Measurements from ENCODE around the gene OMP.
A peak's percentile ranks its signal among the peaks of the same experiment; 100 is the strongest.
"Not testable (repeated sequence)": the region's sequence is repeated elsewhere in the genome, so short reads cannot be mapped to it uniquely, and the experiment has no call there.

OMP gene

DNA sequence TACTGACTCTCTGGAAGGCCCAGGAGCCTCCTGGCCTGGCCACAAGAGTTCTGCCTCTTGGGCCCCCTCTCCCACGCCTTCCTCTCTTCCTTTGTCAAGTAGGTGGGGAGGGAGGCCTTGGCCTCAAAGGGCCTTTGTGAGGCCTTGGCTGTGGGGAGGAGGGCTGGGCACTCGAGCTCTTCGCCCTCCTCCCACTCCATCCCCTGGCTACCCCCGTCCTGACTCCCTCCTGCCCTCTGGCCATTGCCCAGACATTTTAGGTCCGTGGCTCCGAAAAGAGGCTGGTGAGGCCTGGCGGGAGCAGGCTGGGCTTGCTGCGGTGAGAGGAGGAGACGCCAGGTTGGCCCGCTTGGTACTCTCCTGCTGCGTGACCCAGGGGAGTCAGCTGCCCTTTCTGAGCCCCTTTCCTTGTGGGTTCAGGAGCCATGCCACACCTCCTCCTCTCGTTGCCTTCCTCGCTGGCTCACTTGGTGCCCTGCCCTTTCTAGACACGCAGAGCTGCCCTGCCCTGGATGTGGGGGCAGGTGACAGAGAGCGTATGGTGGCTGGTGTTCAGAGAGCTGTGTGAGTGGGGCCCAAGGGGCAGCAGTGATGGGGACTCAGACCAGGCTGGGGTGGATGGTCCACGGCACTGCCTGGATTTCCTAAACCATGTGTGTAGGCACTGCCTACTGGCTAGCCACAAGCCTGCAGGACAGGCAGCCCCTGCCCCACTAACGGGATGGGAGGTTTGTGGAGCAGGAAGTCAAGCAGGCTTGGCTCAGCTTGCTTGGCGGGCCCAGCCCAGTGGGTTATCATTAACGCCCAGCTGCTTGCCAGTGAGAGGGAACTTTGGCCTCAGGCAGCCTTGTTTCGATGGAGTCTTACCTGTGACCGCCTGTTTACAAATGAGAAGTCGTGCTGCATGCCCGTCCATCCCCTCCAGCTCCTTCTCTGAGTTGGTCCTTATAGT, 15.8 kb upstream of the OMP start:
- DNase-seq (ENCODE audit: low read depth): no peak

DNA sequence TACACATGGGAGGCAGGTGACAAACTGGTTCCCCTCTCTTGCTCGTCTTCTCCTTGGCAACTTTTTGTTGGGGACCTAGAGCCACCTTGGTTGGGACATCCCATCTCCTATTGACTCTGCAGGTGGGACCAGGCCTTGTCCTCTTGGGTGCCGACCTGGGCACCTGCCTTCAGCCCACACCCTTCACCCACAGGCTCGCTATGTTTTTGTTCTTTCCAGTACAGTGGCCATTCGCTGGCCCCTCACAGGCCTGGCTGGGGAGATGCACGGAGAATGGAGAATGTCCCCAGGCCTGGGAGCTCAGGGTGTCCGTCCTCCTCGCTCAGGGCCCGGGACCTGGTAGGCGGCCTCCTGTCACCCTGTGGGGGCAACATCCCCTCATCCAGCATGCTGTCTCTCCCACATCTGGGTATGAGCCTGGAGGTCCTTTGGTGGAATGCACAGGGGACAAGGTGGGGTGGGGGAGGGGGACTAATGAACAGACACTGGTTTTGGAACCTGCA, 14.9 kb upstream of the OMP start:
- no peak for DNase-seq (ENCODE audit: low read depth)

DNA sequence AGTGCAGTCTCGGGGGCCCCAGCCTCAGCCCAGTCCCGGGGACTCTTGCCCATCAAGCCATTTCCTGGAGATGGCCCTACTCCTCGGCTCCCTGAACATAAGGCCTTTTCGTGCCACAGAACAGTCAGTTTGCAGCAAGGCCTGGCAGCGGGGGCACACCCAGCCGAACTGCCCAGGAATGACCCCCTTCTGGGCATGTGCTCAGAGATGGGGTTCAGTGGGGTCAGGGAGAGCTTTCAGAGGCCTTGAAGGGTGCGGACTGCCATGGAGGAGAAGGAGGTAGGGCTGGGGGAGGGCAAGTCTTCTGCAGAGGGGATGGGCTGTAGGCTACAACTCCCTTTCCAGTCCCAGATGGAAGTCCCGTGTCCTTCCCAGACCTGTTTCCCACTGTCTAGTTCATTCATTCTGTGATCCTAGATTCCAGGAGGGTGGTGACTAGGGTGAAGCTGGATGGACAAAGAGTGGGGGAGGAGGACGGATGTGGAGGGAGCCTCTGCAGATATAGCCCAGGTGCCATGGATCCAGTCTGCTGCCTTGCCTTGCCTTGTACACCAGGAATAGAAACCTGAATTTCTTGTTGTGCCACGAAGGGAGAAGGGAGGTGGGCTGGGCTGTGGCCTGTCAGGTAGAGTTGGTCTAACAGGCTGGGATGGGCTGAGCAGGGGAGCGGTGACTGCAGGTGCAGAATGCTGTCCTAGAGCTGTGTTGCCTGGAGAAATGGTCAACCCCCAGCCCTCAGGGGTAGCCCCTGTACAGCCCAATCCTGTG, 14.2 kb upstream of the OMP start:
- no peak for DNase-seq (ENCODE audit: low read depth)

DNA sequence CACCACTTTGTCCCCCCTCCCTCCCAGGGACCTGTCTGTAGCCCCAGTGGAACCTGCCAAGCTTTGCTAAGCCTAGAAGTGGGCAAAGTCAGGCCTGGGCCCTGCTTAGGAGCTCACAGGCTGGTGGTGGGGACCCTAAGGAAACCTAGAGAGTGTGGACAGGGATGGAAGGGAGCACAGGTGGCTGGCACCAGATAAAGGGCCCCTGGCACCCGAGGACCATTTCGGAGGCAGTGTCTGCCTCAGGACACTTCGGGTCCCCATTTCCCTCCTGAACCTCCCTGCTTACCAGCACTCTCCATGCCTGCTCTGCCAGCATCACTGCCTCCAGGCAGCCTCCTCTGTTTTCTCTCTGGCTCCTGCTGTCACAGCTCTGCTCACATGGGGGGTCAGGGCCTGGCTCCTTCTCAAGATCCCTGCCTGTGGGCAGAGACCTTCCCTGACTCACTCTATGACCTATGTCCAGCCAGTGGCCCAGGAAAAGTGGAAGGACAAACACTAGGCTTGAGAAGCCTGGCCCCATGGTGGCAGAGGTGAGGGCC, 13.6 kb upstream of the OMP start:
- DNase-seq (ENCODE audit: low read depth): no peak

DNA sequence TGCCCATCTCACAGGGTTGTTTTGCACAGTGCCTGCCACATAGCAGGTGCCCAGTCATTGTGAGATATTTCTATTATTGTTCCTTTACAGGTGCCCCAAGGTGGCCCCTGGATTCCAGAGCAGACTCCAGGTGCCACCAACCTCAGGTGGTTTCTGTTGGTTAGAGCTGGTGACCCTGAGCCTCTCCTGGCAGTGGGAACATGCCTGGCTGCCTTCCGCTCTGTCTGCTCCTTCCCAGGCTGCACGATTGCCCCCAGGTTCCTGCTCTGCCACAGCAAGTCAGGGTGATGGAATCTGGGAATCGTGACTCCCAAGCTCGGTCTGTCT, 12.6 kb upstream of the OMP start:
- no peak for DNase-seq (ENCODE audit: low read depth)

DNA sequence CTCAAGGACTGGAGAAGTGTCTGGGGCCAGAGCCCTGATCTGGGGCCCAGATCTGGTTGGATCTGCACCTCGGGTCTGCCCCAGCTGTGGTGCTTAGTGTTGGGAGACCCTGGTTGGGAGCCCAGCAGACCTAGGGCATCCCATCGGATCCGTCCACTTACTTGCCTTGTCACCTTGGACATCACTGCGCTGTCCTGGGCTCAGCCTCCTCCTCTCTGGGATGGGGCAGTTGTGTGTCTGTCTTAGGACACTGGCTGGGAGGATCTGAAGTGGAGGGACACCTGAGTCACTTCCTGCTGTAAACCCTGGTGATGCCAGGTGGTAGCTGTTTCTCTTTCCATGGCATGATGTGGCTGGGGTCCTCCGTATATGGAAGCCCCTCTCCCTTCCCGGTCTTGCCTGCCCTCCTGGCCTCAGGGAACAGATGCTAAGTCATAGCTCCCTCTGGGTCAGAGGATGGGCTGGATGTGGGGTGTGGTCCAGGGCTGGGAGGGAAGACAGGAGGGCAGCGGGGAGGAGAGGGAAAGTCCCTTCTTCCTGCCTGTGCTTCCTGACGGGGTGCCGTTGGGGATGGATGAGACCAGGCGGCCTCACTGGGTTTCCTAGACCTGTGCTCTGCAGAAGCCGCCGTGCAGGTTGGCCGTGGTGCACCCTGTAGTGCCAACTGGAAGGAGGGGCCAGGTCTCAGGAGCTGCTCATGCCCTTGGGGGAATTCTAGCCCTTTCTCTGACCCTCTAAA, 12.1 kb upstream of the OMP start:
- no peak for DNase-seq (ENCODE audit: low read depth)

DNA sequence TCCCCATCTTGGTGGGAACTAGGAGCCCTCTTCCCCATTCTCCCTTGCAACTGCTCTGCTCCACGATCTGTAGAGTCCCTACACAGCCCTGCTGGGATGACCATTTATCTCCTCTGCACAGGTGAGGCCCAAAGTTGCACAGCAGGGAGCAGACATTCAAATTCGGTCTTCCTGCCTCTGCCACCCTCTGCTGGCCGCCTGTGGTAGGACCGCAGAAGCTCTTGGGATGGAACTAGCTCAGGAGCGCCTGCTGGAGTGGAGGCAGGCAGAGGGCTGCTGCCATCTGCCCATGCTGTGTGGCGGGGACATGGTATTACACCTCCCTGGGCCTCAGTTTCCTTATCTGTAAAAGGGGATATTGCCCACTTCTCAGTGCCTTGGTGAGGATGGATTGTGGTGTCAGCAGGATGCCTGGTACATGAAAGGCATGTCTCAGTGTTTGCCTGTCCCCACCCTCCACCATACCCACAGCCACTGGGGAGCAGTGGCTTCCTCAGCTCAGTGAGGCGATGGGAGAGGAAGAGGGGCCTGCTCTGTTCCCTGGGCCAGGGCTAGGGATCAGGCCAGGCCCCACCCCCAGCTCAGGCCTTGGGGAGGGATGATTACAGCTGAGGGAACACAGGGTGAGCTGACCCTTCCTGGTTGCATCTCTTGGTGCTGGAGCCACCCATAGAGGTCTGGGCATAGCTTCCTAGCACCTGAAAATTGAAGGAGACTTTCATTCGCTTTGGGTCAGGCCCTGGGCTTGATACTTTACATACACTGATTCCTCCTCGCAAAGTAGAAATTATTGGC, 11.3 kb upstream of the OMP start:
- DNase-seq (ENCODE audit: low read depth): peak; percentile 74

DNA sequence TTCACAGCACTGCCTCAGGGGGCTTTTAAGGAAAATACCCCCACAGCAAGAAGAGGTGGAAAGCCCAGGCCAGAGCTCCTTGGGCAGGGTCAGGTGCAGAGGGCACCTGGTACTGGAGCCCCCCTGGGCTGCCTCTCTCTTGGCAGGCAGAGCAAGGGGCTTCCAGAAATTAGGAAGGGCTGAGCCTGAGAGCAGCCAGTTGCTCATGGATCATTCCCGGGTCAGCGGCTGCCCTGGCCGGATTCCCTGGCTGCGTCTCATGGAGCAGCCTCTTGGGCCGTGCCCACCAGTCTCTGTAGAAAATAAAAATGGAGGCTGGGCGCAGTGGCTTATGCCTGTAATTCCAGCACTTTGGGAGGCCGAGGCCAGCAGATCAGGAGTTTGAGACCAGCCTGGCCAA, 10.3 kb upstream of the OMP start:
- DNase-seq (ENCODE audit: low read depth): no peak

DNA sequence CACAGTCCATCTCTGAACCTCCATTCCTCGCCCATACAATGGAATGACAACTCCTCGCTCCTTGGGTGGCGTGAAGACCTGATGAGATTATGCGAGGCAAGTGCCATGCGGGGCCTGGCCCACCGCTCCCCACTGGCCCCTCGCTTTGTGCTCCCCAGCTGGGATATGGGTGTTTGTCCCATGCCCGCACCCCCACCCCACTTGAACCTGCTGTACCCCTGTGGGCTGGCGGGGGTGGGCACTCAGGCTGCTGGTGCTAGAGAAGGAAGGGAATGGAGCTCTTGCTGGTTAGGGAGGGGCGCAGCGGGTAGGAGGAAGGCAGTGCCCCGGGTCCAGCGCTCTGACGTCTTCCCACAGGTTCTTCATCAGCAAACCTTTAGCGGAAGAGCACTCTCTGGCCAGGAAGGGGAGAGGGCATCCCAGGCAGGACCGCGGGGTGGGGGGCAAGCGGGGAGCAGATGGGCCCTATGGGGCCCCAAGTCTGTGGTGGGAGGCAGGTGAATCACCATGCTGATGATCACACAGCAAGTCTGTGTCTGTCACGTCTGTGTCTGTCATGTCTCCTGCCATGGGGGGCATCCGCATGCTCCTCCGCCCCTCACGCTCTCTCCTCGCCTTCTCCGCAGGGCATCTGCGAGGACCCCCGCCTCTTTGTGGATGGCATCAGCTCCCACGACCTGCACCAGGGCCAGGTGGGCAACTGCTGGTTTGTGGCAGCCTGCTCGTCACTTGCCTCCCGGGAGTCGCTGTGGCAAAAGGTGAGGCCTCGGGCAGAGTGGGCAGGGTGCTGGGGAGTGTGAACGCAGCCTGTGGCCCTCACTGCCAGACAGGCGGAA, 9.4 kb upstream of the OMP start:
- DNase-seq (ENCODE audit: low read depth): no peak

DNA sequence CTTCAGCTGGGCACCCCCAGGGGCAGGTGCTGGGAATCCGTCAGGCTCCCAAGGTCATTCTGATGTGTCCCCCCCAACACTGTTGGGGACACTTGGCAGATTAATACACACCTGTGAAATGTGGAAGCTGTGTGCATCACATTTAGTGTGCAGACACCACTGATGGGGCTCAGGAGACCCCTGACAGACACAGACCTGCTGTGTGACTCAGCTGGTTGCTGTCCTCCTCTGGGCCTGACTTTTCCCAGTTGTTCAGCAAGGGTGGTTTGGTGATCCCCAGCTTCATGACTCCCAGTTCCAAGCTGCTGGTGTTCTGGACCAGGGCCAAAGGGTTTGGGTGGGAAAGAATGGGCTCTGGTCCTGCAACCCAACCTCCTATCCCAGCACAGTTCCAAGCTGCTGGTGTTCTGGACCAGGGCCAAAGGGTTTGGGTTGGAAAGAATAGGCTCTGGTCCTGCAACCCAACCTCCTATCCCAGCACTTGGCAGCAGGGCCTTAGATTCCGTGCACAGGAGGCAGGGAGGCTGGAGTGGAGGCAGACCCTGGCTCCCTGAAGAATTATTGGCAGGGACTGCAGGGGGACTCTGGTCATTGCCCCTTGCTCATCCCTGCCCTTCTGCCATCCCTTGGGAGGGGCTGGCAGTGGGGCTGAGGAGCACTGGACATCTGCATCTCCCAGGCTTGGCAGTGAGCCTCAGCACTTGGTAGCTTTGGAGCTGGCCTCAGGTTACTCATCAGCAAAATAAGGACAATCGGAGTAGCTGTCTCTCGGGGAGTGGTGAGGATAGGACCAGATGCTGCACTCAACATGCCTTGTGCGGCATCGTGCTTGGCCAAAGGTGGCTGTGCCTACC, 8.4 kb upstream of the OMP start:
- no peak for DNase-seq (ENCODE audit: low read depth)

DNA sequence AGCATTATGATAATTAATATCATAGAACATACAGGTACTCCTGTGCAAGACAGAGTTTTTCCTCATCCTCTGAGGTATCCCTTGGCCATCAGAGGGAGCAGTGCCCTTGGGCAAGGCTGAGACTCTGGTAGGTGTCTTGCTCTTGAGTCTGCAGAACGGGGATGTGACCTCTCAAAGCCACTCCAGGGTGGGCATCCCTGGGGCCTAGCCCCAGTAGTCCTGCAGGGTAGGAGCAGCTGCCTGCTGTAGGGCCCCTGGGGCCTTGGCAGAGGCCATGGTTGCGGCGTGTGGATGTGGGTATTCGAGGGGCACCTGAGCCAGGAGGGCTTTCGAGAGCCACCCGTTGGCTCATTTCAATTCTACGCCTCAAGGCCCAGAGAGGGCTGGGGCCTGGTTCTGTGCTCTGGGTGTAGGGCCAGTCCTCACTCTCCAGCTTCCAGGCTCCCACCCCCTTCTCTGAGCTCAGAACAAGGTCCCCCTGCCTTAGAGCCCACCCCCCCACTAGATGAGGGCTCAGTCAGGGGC, 7.7 kb upstream of the OMP start:
- DNase-seq (ENCODE audit: low read depth): no peak

DNA sequence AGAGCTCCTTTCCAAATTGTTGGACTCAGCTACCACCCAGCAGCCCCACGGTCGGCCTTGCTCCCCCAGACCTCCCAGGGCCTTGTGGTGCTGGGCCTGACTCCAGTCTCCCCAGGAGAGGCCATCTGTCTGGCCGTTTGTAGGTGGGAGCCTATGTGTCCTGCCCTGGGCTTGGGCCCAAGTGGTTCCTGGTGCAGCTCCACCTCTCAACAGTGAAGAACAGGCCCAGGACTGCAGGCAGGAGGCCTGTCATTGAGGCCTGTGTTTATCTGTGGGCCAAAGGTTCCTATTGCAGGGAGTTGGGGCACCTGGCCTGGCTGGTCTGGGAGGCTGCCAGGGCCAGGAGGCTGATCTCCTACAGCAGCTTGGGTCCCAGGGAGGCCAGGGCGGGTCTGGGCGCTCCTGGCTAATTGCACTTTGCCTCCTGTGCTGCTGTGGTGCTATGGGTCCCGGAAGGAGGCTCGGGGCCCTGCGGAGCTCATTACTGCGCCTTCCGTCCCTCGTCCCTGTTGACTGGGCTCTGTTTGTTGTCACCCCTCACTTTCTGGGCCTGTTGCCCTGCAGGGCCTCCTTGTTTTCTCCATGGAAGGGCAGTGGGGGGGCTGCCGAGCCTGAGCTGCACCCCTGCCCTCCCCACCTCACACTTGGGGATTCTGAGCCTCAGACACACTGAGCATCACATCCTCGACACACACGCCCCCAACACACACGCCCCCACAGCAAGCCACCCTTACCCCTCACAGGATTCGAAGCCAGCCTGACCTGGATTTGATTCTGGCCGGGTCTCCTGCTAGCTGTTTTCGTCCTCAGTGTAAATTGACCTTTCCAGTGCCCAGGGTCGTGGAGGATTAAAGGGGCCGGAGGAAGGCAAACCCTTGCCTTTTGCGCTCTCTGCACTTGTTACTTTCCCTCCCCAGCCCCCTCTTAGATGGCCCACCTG, 6.8 kb upstream of the OMP start:
- no peak for DNase-seq (ENCODE audit: low read depth)

DNA sequence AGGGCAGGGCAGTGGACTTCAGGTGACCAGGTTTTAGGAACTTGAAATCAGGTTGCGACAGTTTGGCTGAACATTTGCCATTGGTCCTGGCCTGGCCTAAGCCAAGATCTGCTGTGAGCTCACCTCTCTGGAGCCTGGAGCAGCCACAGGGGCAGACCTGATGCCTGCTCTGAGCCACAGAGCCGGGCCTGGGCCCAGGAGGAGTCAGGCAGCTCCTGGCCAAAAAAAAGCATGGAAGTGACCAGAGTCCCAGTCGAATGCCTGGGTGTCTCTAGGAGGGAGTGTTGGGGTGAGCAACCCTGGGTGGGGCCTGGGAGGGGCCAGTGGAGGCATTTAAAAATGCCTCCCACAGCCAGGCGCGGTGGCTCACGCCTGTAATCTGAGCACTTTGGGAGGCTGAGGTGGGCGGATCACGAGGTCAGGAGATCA, 6.0 kb upstream of the OMP start:
- DNase-seq (ENCODE audit: low read depth): no peak

DNA sequence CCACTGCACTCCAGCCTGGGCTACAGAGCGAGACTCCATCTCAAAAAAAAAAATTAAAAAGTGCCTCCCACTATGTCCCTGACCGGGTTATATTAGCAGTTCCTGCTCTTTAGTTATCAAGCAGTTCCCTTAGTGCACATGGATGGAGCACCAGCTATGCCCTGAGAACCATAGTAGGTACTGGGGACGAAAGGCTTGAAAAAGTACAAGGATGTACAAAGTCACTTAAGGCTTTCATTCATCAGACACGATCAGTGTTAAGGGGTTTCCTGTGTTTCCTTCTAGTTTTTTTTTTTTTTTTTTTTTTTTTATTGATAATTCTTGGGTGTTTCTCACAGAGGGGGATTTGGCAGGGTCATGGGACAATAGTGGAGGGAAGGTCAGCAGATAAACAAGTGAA, 5.5 kb upstream of the OMP start:
- not testable (repeated sequence) for DNase-seq (ENCODE audit: low read depth)

DNA sequence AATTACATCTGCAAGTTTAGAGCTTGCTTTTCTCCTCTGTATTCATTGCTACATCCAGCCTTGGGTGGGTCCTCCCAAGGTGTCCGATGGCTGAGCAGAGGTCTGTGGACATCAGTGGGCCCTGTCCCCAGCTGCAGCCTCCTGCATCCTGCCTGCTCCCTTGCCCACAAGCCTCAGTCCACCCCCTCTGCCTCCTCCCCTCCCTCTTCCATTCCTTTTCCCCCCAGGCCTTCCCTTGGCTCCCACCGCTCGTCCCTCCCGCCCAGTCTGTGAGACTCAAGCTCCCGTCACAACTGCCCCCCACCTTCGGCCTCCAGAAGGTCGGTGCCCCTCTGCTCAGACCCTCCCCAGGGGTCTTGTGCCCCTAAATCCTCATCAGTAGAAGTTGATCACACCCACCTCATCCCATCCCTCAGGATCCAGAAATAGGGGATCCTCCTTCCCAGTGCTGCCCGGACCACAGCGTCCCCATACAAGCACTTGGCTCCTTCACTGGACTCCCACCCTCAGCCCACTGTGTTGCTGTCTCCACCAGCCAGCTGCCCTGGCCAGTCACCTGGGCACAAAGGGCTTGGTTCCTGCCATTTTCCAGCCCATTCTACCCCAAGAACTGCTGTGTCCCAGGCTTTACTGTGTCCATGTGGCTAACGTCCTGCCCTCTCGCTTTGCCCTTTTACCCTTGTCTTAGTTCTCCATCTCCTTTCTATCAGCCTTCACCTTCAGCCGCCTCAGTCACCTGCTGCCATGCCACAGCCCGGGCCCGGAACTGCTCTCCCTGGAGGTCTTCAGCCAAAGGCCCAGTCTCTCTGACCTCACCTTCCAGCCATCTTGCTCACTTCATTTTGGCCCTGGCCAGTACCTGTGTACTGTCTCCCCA, 2.2 kb upstream of the OMP start:
- DNase-seq (ENCODE audit: low read depth): no peak

DNA sequence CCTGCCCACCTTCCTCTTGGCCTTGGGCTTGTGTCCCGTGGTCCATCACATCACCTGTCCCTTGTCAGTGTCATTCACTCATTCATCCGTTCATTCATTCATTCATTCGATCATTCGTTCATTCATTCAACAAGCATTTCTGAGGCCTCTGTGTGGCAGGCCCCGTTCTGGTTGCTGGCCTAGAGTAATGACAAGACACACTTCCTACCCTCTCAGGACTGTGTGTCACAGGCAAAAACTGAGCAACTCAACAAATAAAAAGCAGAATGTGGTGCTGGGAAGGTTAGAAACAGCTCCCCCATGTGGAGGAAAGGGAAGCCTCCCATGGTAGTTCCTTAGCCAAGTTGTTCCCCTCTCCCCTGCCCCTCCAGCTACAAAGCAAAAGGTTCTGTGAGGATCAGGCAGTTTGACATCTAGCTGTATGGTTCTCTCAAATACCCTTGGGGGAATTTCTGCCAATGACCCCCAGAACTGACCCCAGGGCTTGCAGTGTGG, 1.6 kb upstream of the OMP start:
- DNase-seq (ENCODE audit: low read depth): peak; percentile 57

DNA sequence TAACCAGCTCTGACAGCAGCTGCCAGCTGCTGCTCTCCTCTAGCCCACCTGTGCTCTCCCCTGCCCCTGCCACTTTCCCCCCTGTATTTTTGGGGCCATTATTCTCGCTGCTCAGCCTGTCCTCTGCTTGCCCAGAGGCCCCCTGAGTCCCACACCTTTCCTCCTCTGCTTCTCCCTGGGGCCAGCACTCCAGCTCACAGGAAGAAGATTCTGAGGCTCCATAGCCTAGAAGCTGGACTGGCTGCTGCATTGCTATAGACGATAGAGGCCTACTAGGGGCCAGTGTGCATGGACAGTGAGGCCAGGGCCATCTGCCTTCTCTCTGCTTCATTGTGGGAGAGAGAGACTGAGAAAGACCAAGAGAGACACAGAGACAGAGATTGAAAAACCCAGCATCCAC, 679 bp downstream of the OMP start:
- no peak for DNase-seq (ENCODE audit: low read depth)
